Measurements from ENCODE around the gene PRUNE1.

DNA sequence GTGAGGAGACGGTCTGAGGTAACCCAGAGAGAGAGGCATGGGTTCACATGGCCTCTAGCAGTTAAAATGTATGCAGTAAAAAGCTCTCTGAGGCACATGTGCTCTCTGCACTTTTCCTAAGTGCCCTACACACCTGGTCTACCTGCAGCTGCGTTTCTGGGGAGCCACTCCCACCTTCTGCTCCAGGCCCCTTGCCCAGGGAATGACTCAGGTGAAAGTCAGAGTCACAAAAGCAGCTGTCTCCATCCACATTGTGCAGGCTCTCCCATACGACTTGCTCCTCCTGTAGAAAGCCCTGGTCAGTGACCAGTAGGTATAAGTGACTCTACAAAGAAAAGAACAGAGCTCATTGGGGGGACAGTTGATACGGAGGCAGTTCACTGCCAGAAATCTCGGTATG is 10.3 kb upstream of the PRUNE1 start:
- TF ChIP-seq, protein P1, sequence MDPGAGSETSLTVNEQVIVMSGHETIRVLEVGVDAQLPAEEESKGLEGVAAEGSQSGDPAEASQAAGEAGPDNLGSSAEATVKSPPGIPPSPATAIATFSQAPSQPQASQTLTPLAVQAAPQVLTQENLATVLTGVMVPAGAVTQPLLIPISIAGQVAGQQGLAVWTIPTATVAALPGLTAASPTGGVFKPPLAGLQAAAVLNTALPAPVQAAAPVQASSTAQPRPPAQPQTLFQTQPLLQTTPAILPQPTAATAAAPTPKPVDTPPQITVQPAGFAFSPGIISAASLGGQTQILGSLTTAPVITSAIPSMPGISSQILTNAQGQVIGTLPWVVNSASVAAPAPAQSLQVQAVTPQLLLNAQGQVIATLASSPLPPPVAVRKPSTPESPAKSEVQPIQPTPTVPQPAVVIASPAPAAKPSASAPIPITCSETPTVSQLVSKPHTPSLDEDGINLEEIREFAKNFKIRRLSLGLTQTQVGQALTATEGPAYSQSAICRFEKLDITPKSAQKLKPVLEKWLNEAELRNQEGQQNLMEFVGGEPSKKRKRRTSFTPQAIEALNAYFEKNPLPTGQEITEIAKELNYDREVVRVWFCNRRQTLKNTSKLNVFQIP (CRISPR knock-in tag; IDR thresholded peaks at IDR 0.05; ENCODE audit: borderline replicate concordance, low read depth) = no peak
- TF ChIP-seq ZC3H10 (CRISPR knock-in tag; IDR thresholded peaks at IDR 0.05) (no peak), PPARA (CRISPR knock-in tag; IDR thresholded peaks at IDR 0.05; ENCODE audit: borderline replicate concordance) (no peak)

Data from SK-N-SH treated with all-trans-retinoic acid at 6 μM for 48 hours (cell line).